Ascending aorta (tissue), 2 donors: ENCODE measurements around the gene LDLRAD4. TPM values are rescaled to one million over a fixed set of nuclear protein-coding genes. Genes with fewer than 3 reads are reported as not detected.

Source experiments
- DNase-seq, 2 donors: peaks; one replicate each; pipeline ENCODE4 v3.0.0-alpha.2; 2019; ENCODE audit warnings: low spot score in 2 of 2
- H3K27ac ChIP-seq, 2 donors: fragments of 200-600 bp; sonication (generic); one replicate each; pipeline ENCODE4 v1.5.1; 2016 to 2017; ENCODE audit warnings: mild to moderate bottlenecking in 1 of 2
- H3K27me3 ChIP-seq: fragments of 200-600 bp; sonication (generic); one replicate; pipeline ENCODE4 v1.5.1; 2017
- H3K36me3 ChIP-seq, 2 donors: fragments of 200-600 bp; sonication (generic); one replicate each; pipeline ENCODE4 v1.5.1; 2016
- H3K4me1 ChIP-seq, 2 donors: fragments of 200-600 bp; sonication (generic); one replicate each; pipeline ENCODE4 v1.5.1; 2016 to 2017; ENCODE audit warnings: mild to moderate bottlenecking in 1 of 2
- H3K4me3 ChIP-seq, 2 donors: fragments of 200-600 bp; sonication (generic); one replicate each; pipeline ENCODE4 v1.5.1; 2016 to 2017; ENCODE audit warnings: mild to moderate bottlenecking in 1 of 2
- H3K9me3 ChIP-seq, 2 donors: fragments of 200-600 bp; sonication (generic); one replicate each; pipeline ENCODE4 v1.5.1; 2016
- intact Hi-C: fragments of 100-400 bp; cut with DNase I; formaldehyde crosslinking; loops from one replicate; pipeline ENCODE4 v1.15.1; 2023
- total RNA-seq: library from RNA; depleted of rRNA; stranded (reverse); fragments of >200 nt; gene quantifications from one replicate; pipeline ENCODE4 v1.1.0, GENCODE V29; 2016
- TF ChIP-seq, protein P1 (sequence below), 3 experiments: fragments of 200-600 bp in 2 of 3; fragments of 450-650 bp in 1 of 3; sonication (generic) in 2 of 3; IDR thresholded peaks; one replicate each; pipeline ENCODE4 v1.5.1; 2016 to 2019; ENCODE audit warnings: antibody characterized with exemption in 3 of 3, mild to moderate bottlenecking in 1 of 3, moderate library complexity in 1 of 3

LDLRAD4 gene
- total RNA-seq, 1 donor from 2014 or later: 21.0 TPM

DNA sequence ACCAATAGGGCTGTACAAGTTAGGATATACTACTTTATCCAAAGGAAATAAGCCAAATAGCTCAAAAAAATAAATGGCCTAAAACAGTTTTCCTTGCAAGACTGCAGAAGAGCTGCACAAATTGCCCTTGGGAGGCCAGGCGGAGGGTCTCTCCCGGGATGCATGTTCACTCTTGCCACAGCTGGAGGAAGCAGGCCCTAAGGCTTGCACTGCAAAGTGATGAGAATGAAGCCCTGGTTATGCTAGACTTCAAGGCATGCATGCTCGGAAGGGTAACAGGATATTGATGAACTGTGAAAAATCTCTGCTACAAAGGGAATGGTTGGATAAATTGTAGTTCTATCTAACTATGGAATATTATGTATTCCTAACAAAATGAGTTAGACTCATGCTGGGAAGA, 27.5 kb upstream of the LDLRAD4 start:
- Histone ChIP-seq H3K9me3 (no peaks in the 10 kb centered on the region), H3K36me3 (no peaks in the 10 kb centered on the region), H3K27me3 (no peaks in the 10 kb centered on the region), H3K4me1 (no peaks in the 10 kb centered on the region), H3K27ac (no peak overlapping the region), H3K4me3 (no peak overlapping the region)
- intact Hi-C loops: no loop called here
- no peak for DNase-seq
- TF ChIP-seq, protein P1, sequence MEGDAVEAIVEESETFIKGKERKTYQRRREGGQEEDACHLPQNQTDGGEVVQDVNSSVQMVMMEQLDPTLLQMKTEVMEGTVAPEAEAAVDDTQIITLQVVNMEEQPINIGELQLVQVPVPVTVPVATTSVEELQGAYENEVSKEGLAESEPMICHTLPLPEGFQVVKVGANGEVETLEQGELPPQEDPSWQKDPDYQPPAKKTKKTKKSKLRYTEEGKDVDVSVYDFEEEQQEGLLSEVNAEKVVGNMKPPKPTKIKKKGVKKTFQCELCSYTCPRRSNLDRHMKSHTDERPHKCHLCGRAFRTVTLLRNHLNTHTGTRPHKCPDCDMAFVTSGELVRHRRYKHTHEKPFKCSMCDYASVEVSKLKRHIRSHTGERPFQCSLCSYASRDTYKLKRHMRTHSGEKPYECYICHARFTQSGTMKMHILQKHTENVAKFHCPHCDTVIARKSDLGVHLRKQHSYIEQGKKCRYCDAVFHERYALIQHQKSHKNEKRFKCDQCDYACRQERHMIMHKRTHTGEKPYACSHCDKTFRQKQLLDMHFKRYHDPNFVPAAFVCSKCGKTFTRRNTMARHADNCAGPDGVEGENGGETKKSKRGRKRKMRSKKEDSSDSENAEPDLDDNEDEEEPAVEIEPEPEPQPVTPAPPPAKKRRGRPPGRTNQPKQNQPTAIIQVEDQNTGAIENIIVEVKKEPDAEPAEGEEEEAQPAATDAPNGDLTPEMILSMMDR (IDR thresholded peaks at IDR 0.05): no peak

DNA sequence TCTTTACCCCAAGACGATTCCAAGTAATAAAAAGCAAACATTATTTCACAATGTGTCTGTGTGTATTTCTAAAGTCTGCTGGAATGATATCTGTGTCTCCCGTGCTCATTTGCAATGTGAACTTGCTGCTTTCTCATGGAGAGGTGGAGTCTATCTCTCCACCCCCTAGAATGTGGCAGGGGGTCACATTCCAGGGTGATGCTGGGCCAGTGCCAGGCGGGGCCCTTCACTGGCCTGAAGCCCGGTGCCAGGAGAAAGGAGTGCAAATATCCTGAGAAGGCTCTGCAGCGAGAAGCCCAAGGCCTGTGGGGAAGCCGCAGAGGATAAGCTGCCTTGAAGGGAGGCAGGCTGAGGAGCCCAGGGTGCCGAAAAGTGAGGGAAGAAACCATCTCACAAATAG, 26.8 kb upstream of the LDLRAD4 start:
- TF ChIP-seq, protein P1 (IDR thresholded peaks at IDR 0.05): no peak
- intact Hi-C loops: no loop called here
- Histone ChIP-seq H3K4me3 (no peak overlapping the region), H3K27me3 (no peaks in the 10 kb centered on the region), H3K27ac (no peak overlapping the region), H3K4me1 (no peaks in the 10 kb centered on the region), H3K9me3 (no peaks in the 10 kb centered on the region), H3K36me3 (no peaks in the 10 kb centered on the region)
- no peak for DNase-seq

DNA sequence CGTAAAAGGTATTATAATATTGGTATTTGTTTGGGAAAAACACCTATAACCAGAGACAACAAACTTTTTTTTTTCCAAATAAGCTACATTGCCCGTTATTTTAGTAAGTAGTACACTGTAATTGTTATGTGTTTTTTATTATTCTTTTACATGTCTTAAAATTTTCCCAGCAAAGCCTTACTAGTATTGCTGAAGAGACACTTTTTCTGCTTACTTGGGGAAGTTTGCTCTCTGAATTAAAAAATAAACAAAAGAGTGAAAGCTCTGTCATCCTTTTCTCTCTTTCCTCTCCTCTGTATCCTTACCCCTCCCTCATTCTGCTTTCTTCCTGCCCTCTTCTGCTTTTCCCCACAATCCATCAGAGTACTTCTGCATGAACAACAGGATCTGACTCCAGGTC, 25.6 kb upstream of the LDLRAD4 start:
- Histone ChIP-seq H3K27ac (no peak overlapping the region), H3K4me1 (no peaks in the 10 kb centered on the region), H3K9me3 (no peaks in the 10 kb centered on the region), H3K36me3 (no peaks in the 10 kb centered on the region), H3K27me3 (no peaks in the 10 kb centered on the region), H3K4me3 (no peak overlapping the region)
- TF ChIP-seq, protein P1 (IDR thresholded peaks at IDR 0.05): no peak
- intact Hi-C loops: no loop called here
- no peak for DNase-seq

DNA sequence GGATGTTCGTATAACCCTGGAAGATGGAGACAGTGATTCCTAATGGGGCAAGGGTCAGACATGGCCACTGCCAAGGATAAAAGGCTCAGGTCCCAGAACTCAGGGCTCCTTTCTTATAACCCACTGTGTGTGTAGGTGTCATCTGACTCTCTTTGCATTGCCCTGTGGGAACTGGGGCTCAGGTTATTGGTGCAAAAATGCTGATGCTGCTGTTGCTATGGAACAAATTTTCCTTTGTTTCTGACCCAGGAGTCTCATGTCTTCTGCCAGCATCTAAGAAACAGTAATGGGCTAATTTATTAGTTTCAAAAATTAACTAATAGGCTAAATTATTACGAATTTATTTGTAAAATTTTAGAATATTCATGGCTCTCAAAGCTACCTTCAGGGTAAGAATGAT, 24.3 kb upstream of the LDLRAD4 start:
- Histone ChIP-seq H3K4me3 (no peak overlapping the region), H3K27ac (no peak overlapping the region), H3K36me3 (no peaks in the 10 kb centered on the region), H3K4me1 (no peaks in the 10 kb centered on the region), H3K27me3 (no peaks in the 10 kb centered on the region), H3K9me3 (peaks cover 0 to 3% of the 10 kb centered on the region in 2 donors)
- intact Hi-C loops: no loop called here
- TF ChIP-seq, protein P1 (IDR thresholded peaks at IDR 0.05): no peak
- no peak for DNase-seq

DNA sequence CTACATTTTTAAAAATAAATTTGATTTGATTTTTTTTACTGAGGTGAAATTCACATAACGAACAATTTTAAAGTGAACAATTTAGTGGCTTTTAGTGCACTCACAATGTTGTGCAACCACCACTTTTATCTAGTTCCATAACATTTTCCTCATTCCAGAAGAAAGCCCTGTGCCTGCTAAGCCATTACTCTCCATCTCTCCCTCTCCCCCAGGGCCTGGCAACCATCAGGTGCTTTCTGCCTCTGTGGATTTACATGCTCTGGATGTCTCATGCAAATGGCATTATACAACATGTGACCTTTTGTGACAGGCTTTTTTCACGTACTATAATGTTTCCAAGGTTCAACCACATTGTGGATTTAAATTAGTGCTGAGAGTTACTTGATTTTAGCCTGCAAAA, 19.9 kb upstream of the LDLRAD4 start:
- intact Hi-C loops: no loop called here
- Histone ChIP-seq H3K36me3 (no peaks in the 10 kb centered on the region), H3K27me3 (no peaks in the 10 kb centered on the region), H3K9me3 (peaks cover 0 to 12% of the 10 kb centered on the region in 2 donors), H3K4me1 (no peaks in the 10 kb centered on the region), H3K27ac (no peak overlapping the region), H3K4me3 (no peak overlapping the region)
- DNase-seq: no peak
- TF ChIP-seq, protein P1 (IDR thresholded peaks at IDR 0.05): no peak

DNA sequence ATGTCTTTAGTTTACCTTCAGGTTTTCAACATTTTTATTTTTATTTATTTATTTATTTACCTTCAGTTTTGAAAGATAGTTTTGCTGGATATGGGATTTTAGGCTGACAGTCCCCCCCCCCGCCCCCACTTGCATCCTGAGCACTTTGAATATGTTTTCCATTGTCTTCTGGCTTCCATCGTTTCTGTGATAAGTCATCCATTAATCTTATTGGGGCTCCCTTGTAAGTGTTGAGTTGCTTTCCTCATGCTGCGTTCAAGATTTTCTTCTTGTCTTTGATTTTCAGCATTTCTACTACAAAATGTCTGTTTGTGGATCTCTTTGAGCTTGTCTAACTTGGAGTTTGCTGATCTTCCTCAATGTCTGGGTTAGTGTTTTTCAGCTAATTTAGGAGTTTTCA, 19.4 kb upstream of the LDLRAD4 start:
- intact Hi-C loops: no loop called here
- DNase-seq: no peak

More for the DNA sequence above, 19.4 kb upstream of the LDLRAD4 start:
- no peaks in the 10 kb centered on the region for H3K36me3 ChIP-seq
- no peaks in the 10 kb centered on the region for H3K4me1 ChIP-seq
- TF ChIP-seq, protein P1 (IDR thresholded peaks at IDR 0.05): no peak
- H3K27me3 ChIP-seq: no peaks in the 10 kb centered on the region
- peaks cover 0 to 12% of the 10 kb centered on the region in 2 donors for H3K9me3 ChIP-seq
- no peak overlapping the region for H3K27ac ChIP-seq
- no peak overlapping the region for H3K4me3 ChIP-seq
